ENCODE data around the gene CUL5. TPM values are rescaled to one million over a fixed set of nuclear protein-coding genes. Genes with fewer than 3 reads are reported as not detected.

Gene CUL5
- total and polyA plus RNA-seq, 2 experiments from 2014 or later, result 26.0 to 40.9 TPM

DNA sequence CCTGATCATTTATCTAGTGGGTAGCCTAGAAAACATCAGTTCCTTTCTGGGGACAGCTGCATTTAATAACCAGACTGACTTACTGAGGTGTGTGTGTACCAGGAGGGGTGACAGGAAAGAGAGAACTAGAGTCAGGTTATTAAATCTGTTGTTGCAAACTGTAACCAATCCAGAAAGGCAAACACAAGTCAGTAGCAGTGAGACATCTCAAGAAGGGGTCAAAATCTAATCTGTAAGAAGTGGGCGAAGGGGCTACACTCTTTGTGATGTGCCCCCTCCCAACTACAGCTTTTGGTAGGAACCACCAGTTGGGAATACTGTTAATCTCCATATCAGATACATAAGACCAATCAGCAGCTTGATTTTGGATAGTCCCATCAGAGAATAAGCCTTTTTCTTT, 26.3 kb downstream of the CUL5 start:
- Histone ChIP-seq H3K9me2 (ENCODE audit: insufficient read depth) (no peaks in the 10 kb centered on the region; the same call in 1 of the 2 replicates), H3K27ac (ENCODE audit: low read depth) (peak overlapping the region; percentile 70; the same call in 1 of the 2 replicates), H3K4me3 (no peak overlapping the region), H3K27me3 (ENCODE audit: insufficient read depth) (no peaks in the 10 kb centered on the region), H3K4me2 (no peak overlapping the region), H3K4me1 (ENCODE audit: insufficient read depth) (0 out of 2 replicates have a peak, but pooled peaks cover 5% of the 10 kb centered on the region), H4K20me1 (replicated peaks; ENCODE audit: insufficient read depth) (peaks cover 16% of the 10 kb centered on the region; the same call in 1 of the 2 replicates), H3K79me2 (replicated peaks; ENCODE audit: insufficient read depth) (peaks cover 46% of the 10 kb centered on the region), H3F3A (replicated peaks; ENCODE audit: low read depth) (no peaks in the 10 kb centered on the region), H2AFZ (no peak overlapping the region), H3K36me3 (ENCODE audit: insufficient read depth) (peaks cover under 1% of the 10 kb centered on the region; the same call in 1 of the 2 replicates)
- no peak overlapping the region for H3K27ac Mint-ChIP-seq
- H3K9me3 Mint-ChIP-seq, result no peaks in the 10 kb centered on the region; the same call in 2 of the 3 replicates
- TF ChIP-seq EZH2 (IDR thresholded peaks at IDR 0.05; ENCODE audit: low read depth, unreplicated experiment) (no peak), EZH2phosphoT487 (IDR thresholded peaks at IDR 0.05; ENCODE audit: unreplicated experiment) (no peak), STAT1 (IDR thresholded peaks at IDR 0.05; ENCODE audit: unreplicated experiment) (no peak), ZNF114 (CRISPR knock-in tag; IDR thresholded peaks at IDR 0.05) (no peak), ZNF331 (CRISPR knock-in tag; IDR thresholded peaks at IDR 0.05; ENCODE audit: low read depth) (no peak)
- TF ChIP-seq, protein P1, sequence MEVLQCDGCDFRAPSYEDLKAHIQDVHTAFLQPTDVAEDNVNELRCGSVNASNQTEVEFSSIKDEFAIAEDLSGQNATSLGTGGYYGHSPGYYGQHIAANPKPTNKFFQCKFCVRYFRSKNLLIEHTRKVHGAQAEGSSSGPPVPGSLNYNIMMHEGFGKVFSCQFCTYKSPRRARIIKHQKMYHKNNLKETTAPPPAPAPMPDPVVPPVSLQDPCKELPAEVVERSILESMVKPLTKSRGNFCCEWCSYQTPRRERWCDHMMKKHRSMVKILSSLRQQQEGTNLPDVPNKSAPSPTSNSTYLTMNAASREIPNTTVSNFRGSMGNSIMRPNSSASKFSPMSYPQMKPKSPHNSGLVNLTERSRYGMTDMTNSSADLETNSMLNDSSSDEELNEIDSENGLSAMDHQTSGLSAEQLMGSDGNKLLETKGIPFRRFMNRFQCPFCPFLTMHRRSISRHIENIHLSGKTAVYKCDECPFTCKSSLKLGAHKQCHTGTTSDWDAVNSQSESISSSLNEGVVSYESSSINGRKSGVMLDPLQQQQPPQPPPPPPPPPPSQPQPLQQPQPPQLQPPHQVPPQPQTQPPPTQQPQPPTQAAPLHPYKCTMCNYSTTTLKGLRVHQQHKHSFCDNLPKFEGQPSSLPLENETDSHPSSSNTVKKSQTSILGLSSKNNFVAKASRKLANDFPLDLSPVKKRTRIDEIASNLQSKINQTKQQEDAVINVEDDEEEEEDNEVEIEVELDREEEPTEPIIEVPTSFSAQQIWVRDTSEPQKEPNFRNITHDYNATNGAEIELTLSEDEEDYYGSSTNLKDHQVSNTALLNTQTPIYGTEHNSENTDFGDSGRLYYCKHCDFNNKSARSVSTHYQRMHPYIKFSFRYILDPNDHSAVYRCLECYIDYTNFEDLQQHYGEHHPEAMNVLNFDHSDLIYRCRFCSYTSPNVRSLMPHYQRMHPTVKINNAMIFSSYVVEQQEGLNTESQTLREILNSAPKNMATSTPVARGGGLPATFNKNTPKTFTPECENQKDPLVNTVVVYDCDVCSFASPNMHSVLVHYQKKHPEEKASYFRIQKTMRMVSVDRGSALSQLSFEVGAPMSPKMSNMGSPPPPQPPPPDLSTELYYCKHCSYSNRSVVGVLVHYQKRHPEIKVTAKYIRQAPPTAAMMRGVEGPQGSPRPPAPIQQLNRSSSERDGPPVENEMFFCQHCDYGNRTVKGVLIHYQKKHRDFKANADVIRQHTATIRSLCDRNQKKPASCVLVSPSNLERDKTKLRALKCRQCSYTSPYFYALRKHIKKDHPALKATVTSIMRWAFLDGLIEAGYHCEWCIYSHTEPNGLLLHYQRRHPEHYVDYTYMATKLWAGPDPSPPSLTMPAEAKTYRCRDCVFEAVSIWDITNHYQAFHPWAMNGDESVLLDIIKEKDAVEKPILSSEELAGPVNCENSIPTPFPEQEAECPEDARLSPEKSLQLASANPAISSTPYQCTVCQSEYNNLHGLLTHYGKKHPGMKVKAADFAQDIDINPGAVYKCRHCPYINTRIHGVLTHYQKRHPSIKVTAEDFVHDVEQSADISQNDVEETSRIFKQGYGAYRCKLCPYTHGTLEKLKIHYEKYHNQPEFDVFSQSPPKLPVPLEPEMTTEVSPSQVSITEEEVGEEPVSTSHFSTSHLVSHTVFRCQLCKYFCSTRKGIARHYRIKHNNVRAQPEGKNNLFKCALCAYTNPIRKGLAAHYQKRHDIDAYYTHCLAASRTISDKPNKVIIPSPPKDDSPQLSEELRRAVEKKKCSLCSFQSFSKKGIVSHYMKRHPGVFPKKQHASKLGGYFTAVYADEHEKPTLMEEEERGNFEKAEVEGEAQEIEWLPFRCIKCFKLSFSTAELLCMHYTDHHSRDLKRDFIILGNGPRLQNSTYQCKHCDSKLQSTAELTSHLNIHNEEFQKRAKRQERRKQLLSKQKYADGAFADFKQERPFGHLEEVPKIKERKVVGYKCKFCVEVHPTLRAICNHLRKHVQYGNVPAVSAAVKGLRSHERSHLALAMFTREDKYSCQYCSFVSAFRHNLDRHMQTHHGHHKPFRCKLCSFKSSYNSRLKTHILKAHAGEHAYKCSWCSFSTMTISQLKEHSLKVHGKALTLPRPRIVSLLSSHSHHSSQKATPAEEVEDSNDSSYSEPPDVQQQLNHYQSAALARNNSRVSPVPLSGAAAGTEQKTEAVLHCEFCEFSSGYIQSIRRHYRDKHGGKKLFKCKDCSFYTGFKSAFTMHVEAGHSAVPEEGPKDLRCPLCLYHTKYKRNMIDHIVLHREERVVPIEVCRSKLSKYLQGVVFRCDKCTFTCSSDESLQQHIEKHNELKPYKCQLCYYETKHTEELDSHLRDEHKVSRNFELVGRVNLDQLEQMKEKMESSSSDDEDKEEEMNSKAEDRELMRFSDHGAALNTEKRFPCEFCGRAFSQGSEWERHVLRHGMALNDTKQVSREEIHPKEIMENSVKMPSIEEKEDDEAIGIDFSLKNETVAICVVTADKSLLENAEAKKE (CRISPR knock-in tag; IDR thresholded peaks at IDR 0.05), result no peak
- TF ChIP-seq, protein P2, sequence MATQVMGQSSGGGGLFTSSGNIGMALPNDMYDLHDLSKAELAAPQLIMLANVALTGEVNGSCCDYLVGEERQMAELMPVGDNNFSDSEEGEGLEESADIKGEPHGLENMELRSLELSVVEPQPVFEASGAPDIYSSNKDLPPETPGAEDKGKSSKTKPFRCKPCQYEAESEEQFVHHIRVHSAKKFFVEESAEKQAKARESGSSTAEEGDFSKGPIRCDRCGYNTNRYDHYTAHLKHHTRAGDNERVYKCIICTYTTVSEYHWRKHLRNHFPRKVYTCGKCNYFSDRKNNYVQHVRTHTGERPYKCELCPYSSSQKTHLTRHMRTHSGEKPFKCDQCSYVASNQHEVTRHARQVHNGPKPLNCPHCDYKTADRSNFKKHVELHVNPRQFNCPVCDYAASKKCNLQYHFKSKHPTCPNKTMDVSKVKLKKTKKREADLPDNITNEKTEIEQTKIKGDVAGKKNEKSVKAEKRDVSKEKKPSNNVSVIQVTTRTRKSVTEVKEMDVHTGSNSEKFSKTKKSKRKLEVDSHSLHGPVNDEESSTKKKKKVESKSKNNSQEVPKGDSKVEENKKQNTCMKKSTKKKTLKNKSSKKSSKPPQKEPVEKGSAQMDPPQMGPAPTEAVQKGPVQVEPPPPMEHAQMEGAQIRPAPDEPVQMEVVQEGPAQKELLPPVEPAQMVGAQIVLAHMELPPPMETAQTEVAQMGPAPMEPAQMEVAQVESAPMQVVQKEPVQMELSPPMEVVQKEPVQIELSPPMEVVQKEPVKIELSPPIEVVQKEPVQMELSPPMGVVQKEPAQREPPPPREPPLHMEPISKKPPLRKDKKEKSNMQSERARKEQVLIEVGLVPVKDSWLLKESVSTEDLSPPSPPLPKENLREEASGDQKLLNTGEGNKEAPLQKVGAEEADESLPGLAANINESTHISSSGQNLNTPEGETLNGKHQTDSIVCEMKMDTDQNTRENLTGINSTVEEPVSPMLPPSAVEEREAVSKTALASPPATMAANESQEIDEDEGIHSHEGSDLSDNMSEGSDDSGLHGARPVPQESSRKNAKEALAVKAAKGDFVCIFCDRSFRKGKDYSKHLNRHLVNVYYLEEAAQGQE (IDR thresholded peaks at IDR 0.05; ENCODE audit: unreplicated experiment), result no peak
- TF ChIP-seq, protein P3, sequence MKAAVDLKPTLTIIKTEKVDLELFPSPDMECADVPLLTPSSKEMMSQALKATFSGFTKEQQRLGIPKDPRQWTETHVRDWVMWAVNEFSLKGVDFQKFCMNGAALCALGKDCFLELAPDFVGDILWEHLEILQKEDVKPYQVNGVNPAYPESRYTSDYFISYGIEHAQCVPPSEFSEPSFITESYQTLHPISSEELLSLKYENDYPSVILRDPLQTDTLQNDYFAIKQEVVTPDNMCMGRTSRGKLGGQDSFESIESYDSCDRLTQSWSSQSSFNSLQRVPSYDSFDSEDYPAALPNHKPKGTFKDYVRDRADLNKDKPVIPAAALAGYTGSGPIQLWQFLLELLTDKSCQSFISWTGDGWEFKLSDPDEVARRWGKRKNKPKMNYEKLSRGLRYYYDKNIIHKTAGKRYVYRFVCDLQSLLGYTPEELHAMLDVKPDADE (IDR thresholded peaks at IDR 0.05), result no peak
- ATAC-seq, result no peak
- no peak for DNase-seq (ENCODE audit: low spot score)
- H3K36me3 Mint-ChIP-seq (ENCODE audit: low read depth), result peaks cover 32% of the 10 kb centered on the region; the same call in 2 of the 3 replicates
- H3K4me3 Mint-ChIP-seq, result no peak overlapping the region
- H3K27me3 Mint-ChIP-seq (ENCODE audit: insufficient read depth, low read depth, poor library complexity), result no peaks in the 10 kb centered on the region
- H3K4me1 Mint-ChIP-seq, result peaks cover 8% of the 10 kb centered on the region
